H9 (cell line): Measurements from ENCODE around the gene LRP1B. TPM values are rescaled to one million over a fixed set of nuclear protein-coding genes. Genes with fewer than 3 reads are reported as not detected.

Experiments used
- DNase-seq: peaks from one replicate; pipeline ENCODE4 v3.0.0-alpha.2; 2017
- H2AFZ ChIP-seq: one replicate; pipeline ENCODE4 v1.6.1; 2013; ENCODE audit warnings: mild to moderate bottlenecking, low read length, control low read depth, moderate library complexity
- H2AK5ac ChIP-seq: 2 replicates; pipeline ENCODE4 v1.6.1; 2013; ENCODE audit warnings: low read length, control low read depth, mixed read lengths; ENCODE audit not compliant: insufficient read length
- H2BK120ac ChIP-seq: one replicate; pipeline ENCODE4 v1.6.1; 2013; ENCODE audit warnings: low read depth, mild to moderate bottlenecking, low read length, control low read depth, inconsistent platforms; ENCODE audit not compliant: poor library complexity, severe bottlenecking
- H2BK12ac ChIP-seq: 2 replicates; pipeline ENCODE4 v1.6.1; 2013; ENCODE audit warnings: low read length, control low read depth, mixed read lengths, low read depth; ENCODE audit not compliant: insufficient read length
- H2BK15ac ChIP-seq: 2 replicates; pipeline ENCODE4 v1.6.1; 2013; ENCODE audit warnings: low read depth, low read length, control low read depth
- H2BK20ac ChIP-seq: one replicate; pipeline ENCODE4 v1.6.1; 2013; ENCODE audit warnings: low read depth, mild to moderate bottlenecking, low read length, control low read depth, inconsistent platforms; ENCODE audit not compliant: poor library complexity, severe bottlenecking
- H2BK5ac ChIP-seq: 2 replicates; pipeline ENCODE4 v1.6.1; 2013; ENCODE audit warnings: low read length, control low read depth, mixed read lengths; ENCODE audit not compliant: insufficient read length
- H3K14ac ChIP-seq: 2 replicates; pipeline ENCODE4 v1.6.1; 2013; ENCODE audit warnings: low read length, control low read depth; ENCODE audit not compliant: insufficient read depth
- H3K18ac ChIP-seq: 2 replicates; pipeline ENCODE4 v1.6.1; 2013; ENCODE audit warnings: low read depth, mild to moderate bottlenecking, mixed read lengths, low read length, control low read depth; ENCODE audit not compliant: insufficient read length
- H3K23ac ChIP-seq: 2 replicates; pipeline ENCODE4 v1.6.1; 2013; ENCODE audit warnings: low read length, control low read depth, mixed read lengths, low read depth; ENCODE audit not compliant: insufficient read length
- H3K23me2 ChIP-seq: 2 replicates; pipeline ENCODE4 v1.6.1; 2013; ENCODE audit warnings: low read depth, mild to moderate bottlenecking, mixed read lengths, low read length, control low read depth; ENCODE audit not compliant: insufficient read length, poor library complexity, severe bottlenecking
- H3K27ac ChIP-seq: 2 replicates; pipeline ENCODE4 v1.5.1; 2013; ENCODE audit warnings: low read length, control low read depth, mixed read lengths, low read depth; ENCODE audit not compliant: insufficient read length
- H3K27me3 ChIP-seq: 2 replicates; pipeline ENCODE4 v1.6.1; 2013; ENCODE audit warnings: low read length, control low read depth, inconsistent platforms; ENCODE audit not compliant: insufficient read depth
- H3K4ac ChIP-seq: 2 replicates; pipeline ENCODE4 v1.6.1; 2013; ENCODE audit warnings: low read depth, mild to moderate bottlenecking, control low read depth, inconsistent platforms, low read length, moderate library complexity
- H3K4me1 ChIP-seq: 2 replicates; pipeline ENCODE4 v1.6.1; 2013; ENCODE audit warnings: low read length, control low read depth, inconsistent platforms; ENCODE audit not compliant: insufficient read depth
- H3K4me2 ChIP-seq: 2 replicates; pipeline ENCODE4 v1.6.1; 2013; ENCODE audit warnings: low read length, control low read depth, mixed read lengths; ENCODE audit not compliant: insufficient read length, insufficient read depth
- H3K56ac ChIP-seq: 2 replicates; pipeline ENCODE4 v1.6.1; 2013; ENCODE audit warnings: low read depth, mild to moderate bottlenecking, mixed read lengths, low read length, control low read depth; ENCODE audit not compliant: insufficient read length
- H3K79me1 ChIP-seq: 2 replicates; pipeline ENCODE4 v1.6.1; 2013; ENCODE audit warnings: low read depth, mild to moderate bottlenecking, moderate library complexity, low read length, control low read depth, inconsistent platforms; ENCODE audit not compliant: insufficient read depth, poor library complexity, severe bottlenecking
- H3K79me2 ChIP-seq: 2 replicates; pipeline ENCODE4 v1.6.1; 2013; ENCODE audit warnings: low read length, control low read depth, inconsistent platforms; ENCODE audit not compliant: insufficient read depth
- H3K9ac ChIP-seq: 2 replicates; pipeline ENCODE4 v1.6.1; 2013; ENCODE audit warnings: low read length, control low read depth, mixed read lengths; ENCODE audit not compliant: insufficient read length; ENCODE audit errors: extremely low read depth
- H3K9me3 ChIP-seq: one replicate; pipeline ENCODE4 v1.6.1; 2013; ENCODE audit warnings: low read depth, low read length, inconsistent platforms; ENCODE audit not compliant: control insufficient read depth
- H3T11ph ChIP-seq: one replicate; pipeline ENCODE4 v1.6.1; 2013; ENCODE audit warnings: mild to moderate bottlenecking, low read length, control low read depth, inconsistent platforms
- H4K20me1 ChIP-seq: one replicate; pipeline ENCODE4 v1.6.1; 2013; ENCODE audit not compliant: control insufficient read depth, insufficient read length, insufficient read depth
- H4K5ac ChIP-seq: 2 replicates; pipeline ENCODE4 v1.6.1; 2013; ENCODE audit warnings: low read depth, mild to moderate bottlenecking, mixed read lengths, low read length, control low read depth; ENCODE audit not compliant: insufficient read length
- H4K8ac ChIP-seq: replicated peaks from 2 replicates; pipeline ENCODE4 v1.6.1; 2013; ENCODE audit warnings: low read length, control low read depth, mixed read lengths, low read depth; ENCODE audit not compliant: insufficient read length
- H4K91ac ChIP-seq: 2 replicates; pipeline ENCODE4 v1.6.1; 2013; ENCODE audit warnings: low read depth, mild to moderate bottlenecking, moderate library complexity, mixed read lengths, low read length, control low read depth; ENCODE audit not compliant: insufficient read length
- H3K27ac Mint-ChIP-seq, 3 experiments: 2 replicates in 2 of 3; 3 replicates in 1 of 3; pipeline ENCODE4 v1.8.0; 2020 to 2021; ENCODE audit warnings: mixed read lengths in 3 of 3, mild to moderate bottlenecking in 1 of 3, moderate library complexity in 1 of 3
- H3K27me3 Mint-ChIP-seq: 2 replicates; pipeline ENCODE4 v1.8.0; 2021; ENCODE audit warnings: low read depth, mild to moderate bottlenecking, moderate library complexity, mixed read lengths
- H3K36me3 Mint-ChIP-seq, 3 experiments: 2 replicates in 2 of 3; 3 replicates in 1 of 3; pipeline ENCODE4 v1.8.0; 2020 to 2021; ENCODE audit warnings: low read depth in 3 of 3, mixed read lengths in 3 of 3; ENCODE audit not compliant: insufficient read depth in 1 of 3
- H3K4me1 Mint-ChIP-seq, 2 experiments: 2 replicates each; pipeline ENCODE4 v1.8.0; 2020; ENCODE audit warnings: mixed read lengths in 2 of 2
- H3K4me3 Mint-ChIP-seq, 2 experiments: 2 replicates in 1 of 2; 3 replicates in 1 of 2; pipeline ENCODE4 v1.8.0; 2020 to 2021; ENCODE audit warnings: mild to moderate bottlenecking in 2 of 2, mixed read lengths in 2 of 2, moderate library complexity in 1 of 2
- H3K9me3 Mint-ChIP-seq, 2 experiments: 2 replicates in 1 of 2; 3 replicates in 1 of 2; pipeline ENCODE4 v1.8.0; 2020; ENCODE audit warnings: mild to moderate bottlenecking in 2 of 2, mixed read lengths in 2 of 2, moderate library complexity in 1 of 2
- CTCF ChIP-seq: fragments of 200-600 bp; sonication (generic); conservative IDR thresholded peaks from 3 replicates; pipeline ENCODE4 v1.8.0; 2021; ENCODE audit warnings: antibody characterized with exemption, mild to moderate bottlenecking
- WGBS: extraction: QIAGEN DNeasy Blood & Tissue Kit; methylation state at CpG from one replicate; pipeline ENCODE4 v1.1.7; 2013; ENCODE audit warnings: missing lambda C conversion rate, low lambda C conversion rate, mixed read lengths; ENCODE audit not compliant: insufficient read length; ENCODE audit errors: extremely low coverage; 5-methylcytosine and 5-hydroxymethylcytosine counted together
- total RNA-seq: library from RNA; stranded (reverse); gene quantifications from 2 replicates; pipeline ENCODE4 v1.2.1, GENCODE V29; 2021

The LRP1B gene
- total RNA-seq, 1 experiment from 2014 or later = not detected

GRCh38 chr2:140491876-140492275 is 1638.9 kb downstream of the LRP1B start:
- no peak for TF ChIP-seq CTCF
- H3K4me3 Mint-ChIP-seq = no peak overlapping the region
- Histone ChIP-seq H2AK5ac (no peak overlapping the region), H3K4me1 (no peaks in the 10 kb centered on the region), H3K27me3 (no peaks in the 10 kb centered on the region), H3K23me2 (no peaks in the 10 kb centered on the region), H3K14ac (no peak overlapping the region), H3K79me1 (no peaks in the 10 kb centered on the region), H4K8ac (no peak overlapping the region), H2BK15ac (no peak overlapping the region), H2AFZ (no peak overlapping the region), H3K23ac (no peak overlapping the region), H3K56ac (no peak overlapping the region), H2BK20ac (no peak overlapping the region), H2BK5ac (no peak overlapping the region), H3K9me3 (no peaks in the 10 kb centered on the region), H3T11ph (no peak overlapping the region), H2BK120ac (no peak overlapping the region), H4K91ac (no peak overlapping the region), H3K4me2 (no peak overlapping the region), H2BK12ac (no peak overlapping the region), H4K5ac (no peak overlapping the region), H3K27ac (no peak overlapping the region), H3K9ac (no peak overlapping the region), H3K79me2 (no peaks in the 10 kb centered on the region), H3K18ac (no peak overlapping the region), H4K20me1 (no peaks in the 10 kb centered on the region), H3K4ac (no peak overlapping the region)
- no peak overlapping the region for H3K27ac Mint-ChIP-seq
- no peak for DNase-seq
- H3K9me3 Mint-ChIP-seq = no peaks in the 10 kb centered on the region
- no CpG with 5 or more reads among the region's 3 CpGs for WGBS
- no peaks in the 10 kb centered on the region for H3K27me3 Mint-ChIP-seq
- H3K4me1 Mint-ChIP-seq = no peaks in the 10 kb centered on the region; a peak in 1 of 4 replicates
- H3K36me3 Mint-ChIP-seq = no peaks in the 10 kb centered on the region
